Measurements from ENCODE around the gene MAN2C1.
"Not testable (repeated sequence)": the region's sequence is repeated elsewhere in the genome, so short reads cannot be mapped to it uniquely, and the experiment has no call there.

The MAN2C1 gene

GRCh38 chr15:75367913-75368688 lies at the start of gene MAN2C1:
TSS of gene MAN2C1 (minus strand) at chr15:75368607. CDS start at chr15:75368583, 24 bp downstream.
- DNase-seq (ENCODE audit: low spot score) = peak; percentile 92

GRCh38 chr15:75416584-75416983 lies 48.2 kb upstream of the MAN2C1 start:
- no peak for DNase-seq (ENCODE audit: low spot score)

DNA sequence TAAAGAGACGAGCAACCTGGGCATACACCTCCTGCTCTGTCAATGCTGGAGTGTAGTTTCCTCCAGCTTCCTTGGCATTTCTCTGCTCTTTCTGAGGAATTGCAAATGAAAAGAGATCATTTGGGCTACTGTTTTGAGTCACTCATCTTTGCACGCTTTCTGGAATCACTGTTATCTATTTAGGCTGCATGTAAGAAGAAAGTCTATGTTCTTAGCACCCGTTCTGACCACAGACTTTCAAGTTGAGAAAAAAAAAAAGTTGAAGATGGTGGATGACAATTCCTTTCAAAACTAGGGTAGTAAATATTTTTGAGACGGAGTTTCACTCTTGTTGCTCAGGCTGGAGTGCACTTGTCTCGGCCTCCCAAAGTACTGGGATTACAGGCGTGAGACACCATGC lies 41.8 kb upstream of the MAN2C1 start:
- DNase-seq (ENCODE audit: low spot score) = no peak

DNA sequence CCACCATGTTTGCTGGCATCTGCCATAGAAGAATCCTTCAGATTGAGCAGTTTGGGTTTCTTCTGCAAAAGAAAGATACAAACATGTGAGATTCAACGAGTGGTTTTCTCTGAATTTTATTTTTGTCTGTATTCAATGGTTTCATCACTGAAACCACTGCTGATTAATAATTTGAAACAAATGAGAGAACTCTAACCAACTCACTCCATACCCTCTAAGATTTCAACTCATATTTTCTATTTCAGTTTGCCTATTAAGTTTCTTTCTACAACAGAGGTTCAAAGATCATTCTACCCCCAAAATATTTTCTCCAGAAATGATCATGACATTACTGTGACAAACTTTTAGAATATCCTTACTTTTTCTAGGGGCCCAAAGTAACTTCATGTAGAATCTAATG lies 38.7 kb upstream of the MAN2C1 start:
- DNase-seq (ENCODE audit: low spot score) = no peak

DNA sequence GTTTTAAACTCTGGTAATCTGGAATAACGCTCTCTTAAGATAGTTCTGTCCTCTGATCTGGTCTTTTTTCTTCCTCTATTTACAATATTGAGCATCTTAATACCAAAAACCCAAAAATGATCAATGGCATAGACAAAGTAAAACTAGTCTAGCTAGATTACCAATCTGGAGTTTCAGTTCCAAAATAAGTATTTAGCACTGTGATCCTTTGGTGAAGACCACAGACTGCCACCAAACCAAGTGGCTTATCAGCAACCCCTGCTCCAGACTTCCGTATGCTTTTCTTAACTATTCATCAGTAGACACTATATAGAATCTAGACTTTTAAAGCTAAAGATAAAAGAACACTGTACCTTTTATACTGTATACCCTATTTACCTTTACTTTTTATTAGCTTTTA lies 35.5 kb upstream of the MAN2C1 start:
- no peak for DNase-seq (ENCODE audit: low spot score)

- no peak for DNase-seq (ENCODE audit: low spot score)
These were observed 29.1 kb upstream of the MAN2C1 start for GRCh38 chr15:75397494-75397893.

- DNase-seq (ENCODE audit: low spot score) = no peak
These were observed 21.5 kb upstream of the MAN2C1 start for GRCh38 chr15:75389791-75390382.

GRCh38 chr15:75383986-75384385 lies 15.6 kb upstream of the MAN2C1 start:
- not testable (repeated sequence) for DNase-seq (ENCODE audit: low spot score)

DNA sequence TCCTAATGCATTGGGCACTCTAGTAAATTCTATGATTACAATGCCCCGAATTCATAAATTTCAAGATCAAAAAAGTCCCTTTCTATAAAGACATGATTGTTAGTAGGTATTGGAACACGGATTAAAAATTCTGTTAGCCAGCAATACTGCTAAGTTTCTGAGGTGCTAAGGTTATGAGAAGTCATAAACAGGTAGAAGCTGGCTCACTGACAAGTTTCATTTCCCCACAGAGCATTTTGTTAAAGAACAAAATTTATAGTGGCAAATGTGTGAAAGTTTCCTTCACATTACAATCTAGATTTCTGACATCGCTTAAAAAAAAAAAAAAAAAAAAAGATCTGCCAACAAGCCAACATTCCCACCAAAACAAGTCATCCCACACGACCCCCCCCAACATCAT lies 12.4 kb upstream of the MAN2C1 start:
- no peak for DNase-seq (ENCODE audit: low spot score)

- DNase-seq (ENCODE audit: low spot score) = no peak
These were observed 3.7 kb upstream of the MAN2C1 start for GRCh38 chr15:75371901-75372688.

DNA sequence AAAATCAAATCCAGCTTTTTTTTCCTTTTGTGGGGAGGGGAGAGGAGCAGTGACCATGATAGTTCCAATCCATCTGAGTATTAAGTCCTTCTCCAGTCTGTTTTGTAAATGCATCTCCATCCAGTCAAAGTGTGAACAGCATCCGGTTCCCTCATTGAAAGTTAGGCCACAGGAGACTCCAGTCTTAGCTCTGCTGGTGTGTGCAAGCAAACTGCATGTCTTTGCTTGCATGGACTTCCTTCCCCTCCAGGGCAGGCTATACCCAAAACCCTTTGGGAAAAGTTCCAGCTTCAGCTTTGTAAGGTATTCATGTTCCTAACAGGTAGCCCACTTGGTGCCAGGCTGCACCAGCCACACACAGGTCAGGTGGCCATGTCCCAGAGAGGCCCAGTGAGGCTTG lies 3.1 kb upstream of the MAN2C1 start:
- DNase-seq (ENCODE audit: low spot score) = no peak

DNA sequence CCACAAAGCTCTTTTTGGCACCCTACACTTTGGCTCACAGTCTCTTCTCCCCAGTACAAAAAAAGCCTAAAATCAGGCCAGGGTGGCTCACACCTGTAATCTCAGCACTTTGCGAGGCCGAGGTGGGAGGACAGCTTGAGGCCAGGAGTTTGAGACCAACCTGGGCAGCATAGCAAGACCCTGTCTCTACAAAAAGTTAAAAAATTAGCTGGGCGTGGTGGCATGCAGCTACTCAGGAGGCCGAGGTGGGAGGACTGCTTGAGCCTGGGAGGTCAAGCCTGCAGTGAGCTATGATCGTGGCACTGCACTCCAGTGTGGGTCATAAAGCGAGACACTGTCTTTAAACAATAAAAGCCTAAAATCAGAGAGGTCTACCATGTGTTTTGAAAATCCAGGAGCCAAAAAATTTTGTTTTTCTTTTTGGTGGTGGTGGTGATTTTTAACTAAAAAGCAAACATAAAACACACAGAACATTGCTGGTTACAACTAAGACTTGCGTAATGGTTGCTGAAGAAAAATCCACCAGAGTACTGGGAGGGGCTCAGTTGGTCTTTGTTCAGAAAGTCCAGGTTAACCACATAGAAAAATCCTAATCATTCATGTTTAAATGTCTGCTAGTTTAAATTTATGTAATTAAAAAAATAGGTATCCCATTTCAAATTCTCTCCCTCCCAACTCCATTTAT lies 1.6 kb upstream of the MAN2C1 start:
- DNase-seq (ENCODE audit: low spot score) = no peak

GRCh38 chr15:75368689-75369239 lies 357 bp upstream of the MAN2C1 start:
- no peak for DNase-seq (ENCODE audit: low spot score)

DNA sequence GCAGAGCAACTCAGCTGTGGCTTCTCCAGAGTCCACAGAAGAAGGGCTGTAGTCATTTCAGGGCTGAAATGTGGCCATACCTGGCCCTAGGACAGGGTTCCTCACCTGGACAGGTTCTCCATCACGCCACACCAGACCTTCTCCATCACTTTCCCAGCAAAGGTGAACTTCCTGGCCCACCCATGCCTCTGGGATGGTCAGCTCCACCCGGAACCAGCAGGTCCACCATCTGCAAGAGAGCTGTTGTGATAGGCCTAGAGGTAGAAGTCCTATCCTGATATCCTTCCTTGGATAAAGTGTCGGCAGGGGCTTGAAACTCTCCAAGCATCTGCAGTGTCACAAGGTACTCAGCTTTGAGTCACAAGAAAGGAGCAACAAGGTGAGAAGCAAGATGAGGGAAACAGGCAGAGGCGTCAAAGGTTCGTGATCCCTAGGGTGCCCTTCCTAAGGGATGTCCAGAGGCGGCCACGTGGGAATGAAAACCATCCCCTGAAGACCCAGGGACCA lies 948 bp downstream of the MAN2C1 start:
- no peak for DNase-seq (ENCODE audit: low spot score)

GRCh38 chr15:75367006-75367405 lies 1.4 kb downstream of the MAN2C1 start:
- no peak for DNase-seq (ENCODE audit: low spot score)

DNA sequence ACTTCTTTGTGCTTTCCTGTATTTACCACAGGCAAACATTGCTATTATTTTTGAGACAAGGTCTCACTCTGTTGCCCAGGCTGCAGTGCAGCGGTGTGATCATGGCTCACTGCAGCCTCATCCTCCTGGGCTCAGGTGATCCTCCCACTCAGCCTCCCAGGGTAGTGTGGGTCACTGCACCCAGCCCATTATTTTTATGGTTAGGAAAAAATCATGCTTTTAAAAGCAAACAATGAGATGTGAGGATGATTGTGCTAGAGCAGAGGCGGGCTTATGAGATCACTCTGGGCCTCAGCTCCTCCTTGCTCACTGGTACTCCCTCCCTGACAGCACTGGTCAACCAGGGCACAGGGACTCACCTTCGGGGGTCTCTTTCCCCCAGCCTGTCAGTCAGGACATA lies 2.2 kb downstream of the MAN2C1 start:
- DNase-seq (ENCODE audit: low spot score) = no peak

GRCh38 chr15:75364881-75365280 lies 3.5 kb downstream of the MAN2C1 start:
- DNase-seq (ENCODE audit: low spot score) = no peak

DNA sequence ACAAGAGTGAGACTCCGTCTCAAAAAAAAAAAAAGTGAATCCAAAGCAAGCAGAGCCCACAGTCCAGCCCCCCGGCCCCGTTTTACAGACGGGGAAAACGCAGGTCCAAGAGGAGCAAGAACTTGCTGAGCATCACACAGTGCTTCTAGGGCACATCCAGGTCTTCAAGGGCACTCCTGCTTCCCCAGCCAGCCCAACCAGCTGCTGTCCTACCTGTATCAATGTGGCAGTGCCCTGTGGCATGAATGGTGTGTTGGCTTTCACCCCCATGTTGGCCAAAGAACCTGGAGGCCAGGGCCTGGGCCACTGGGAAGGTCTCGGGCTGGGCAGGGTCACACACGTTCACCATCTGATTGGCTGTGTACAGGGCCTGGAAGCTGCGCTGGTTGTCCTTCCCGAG lies 4.6 kb downstream of the MAN2C1 start:
- DNase-seq (ENCODE audit: low spot score) = no peak

- no peak for DNase-seq (ENCODE audit: low spot score)
These were observed 5.7 kb downstream of the MAN2C1 start for GRCh38 chr15:75362642-75363249.

DNA sequence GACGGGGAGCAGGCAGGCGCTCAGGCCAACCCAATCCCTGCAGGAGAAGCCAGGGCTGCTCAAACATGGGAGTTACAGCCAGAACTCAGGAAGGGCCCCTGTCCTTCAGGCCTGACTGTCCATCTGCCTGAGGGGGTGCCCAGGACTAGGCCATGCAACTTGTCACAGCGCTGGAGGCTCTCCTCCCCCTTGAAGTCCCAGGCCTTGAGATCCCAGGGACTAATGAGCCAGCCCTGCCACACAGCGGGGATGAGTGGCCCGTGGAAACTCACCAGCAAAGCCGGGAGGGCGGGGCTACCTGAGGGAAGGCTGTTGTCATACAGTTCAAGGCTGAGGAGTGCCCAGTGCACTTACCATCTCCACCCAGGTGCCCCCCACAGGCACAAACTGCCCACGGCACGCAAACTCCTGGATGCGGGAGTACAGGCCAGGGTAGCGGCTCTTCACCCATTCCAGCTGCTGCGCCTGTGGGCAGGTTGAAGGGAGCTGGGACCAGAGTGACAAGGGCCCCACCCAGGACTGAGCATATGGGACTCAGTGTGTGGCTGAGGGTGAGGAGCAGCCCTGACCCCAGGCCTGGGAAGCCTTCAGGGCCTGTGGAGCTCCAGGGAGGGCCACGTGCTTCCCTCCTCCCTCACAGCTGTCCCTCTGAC lies 6.3 kb downstream of the MAN2C1 start:
- no peak for DNase-seq (ENCODE audit: low spot score)

All from kidney capillary endothelial cell (primary cell).